GM23338 (cell line): ENCODE measurements around the gene TAS2R31. TPM values are rescaled to one million over a fixed set of nuclear protein-coding genes. Genes with fewer than 3 reads are reported as not detected.

ENCODE experiments used
- ATAC-seq: fragments of 200-7000 bp; cut with Tn5 transposase; 3 replicates; pipeline ENCODE4 v1.9.1; 2020
- DNase-seq: peaks from one replicate; pipeline ENCODE4 v3.0.0-alpha.2; 2015; ENCODE audit warnings: low spot score
- H2AFZ ChIP-seq: fragments of 200-600 bp; sonication (generic); 2 replicates; pipeline ENCODE4 v1.8.0; 2016; ENCODE audit warnings: antibody characterized with exemption, mild to moderate bottlenecking, moderate library complexity
- H3F3A ChIP-seq: fragments of 200-600 bp; sonication (generic); replicated peaks from 2 replicates; pipeline ENCODE4 v1.8.0; 2017; ENCODE audit warnings: antibody characterized with exemption, mixed run types, low read depth
- H3K27ac ChIP-seq: fragments of 200-600 bp; sonication (generic); 2 replicates; pipeline ENCODE4 v1.6.1; 2016; ENCODE audit warnings: low read depth
- H3K27me3 ChIP-seq: fragments of 200-600 bp; sonication (generic); 2 replicates; pipeline ENCODE4 v1.8.0; 2016; ENCODE audit warnings: mild to moderate bottlenecking, mixed run types, moderate library complexity; ENCODE audit not compliant: insufficient read depth
- H3K36me3 ChIP-seq: fragments of 200-600 bp; sonication (generic); 2 replicates; pipeline ENCODE4 v1.8.0; 2016; ENCODE audit warnings: mild to moderate bottlenecking; ENCODE audit not compliant: insufficient read depth
- H3K4me1 ChIP-seq: fragments of 200-600 bp; sonication (generic); 2 replicates; pipeline ENCODE4 v1.8.0; 2016; ENCODE audit warnings: mild to moderate bottlenecking, moderate library complexity; ENCODE audit not compliant: insufficient read depth
- H3K4me2 ChIP-seq: fragments of 200-600 bp; sonication (generic); 2 replicates; pipeline ENCODE4 v1.7.1; 2017; ENCODE audit warnings: mixed run types
- H3K4me3 ChIP-seq: fragments of 200-600 bp; sonication (generic); 2 replicates; pipeline ENCODE4 v1.6.1; 2016; ENCODE audit warnings: mixed run types
- H3K79me2 ChIP-seq: fragments of 200-600 bp; sonication (generic); replicated peaks from 2 replicates; pipeline ENCODE4 v1.8.0; 2017; ENCODE audit warnings: mild to moderate bottlenecking; ENCODE audit not compliant: insufficient read depth
- H3K9me2 ChIP-seq: fragments of 200-600 bp; sonication (generic); 2 replicates; pipeline ENCODE4 v1.8.0; 2017; ENCODE audit not compliant: insufficient read depth
- H4K20me1 ChIP-seq: fragments of 200-600 bp; sonication (generic); replicated peaks from 2 replicates; pipeline ENCODE4 v1.8.0; 2017; ENCODE audit warnings: mild to moderate bottlenecking; ENCODE audit not compliant: insufficient read depth
- H3K27ac Mint-ChIP-seq: 2 replicates; pipeline ENCODE4 v1.8.0; 2020; ENCODE audit warnings: inconsistent platforms, mild to moderate bottlenecking, moderate library complexity, mixed read lengths
- H3K27me3 Mint-ChIP-seq: 3 replicates; pipeline ENCODE4 v1.8.0; 2022; ENCODE audit warnings: low read depth, mild to moderate bottlenecking, moderate library complexity, mixed read lengths, inconsistent platforms; ENCODE audit not compliant: insufficient read depth, poor library complexity
- H3K36me3 Mint-ChIP-seq: 3 replicates; pipeline ENCODE4 v1.8.0; 2021; ENCODE audit warnings: low read depth, mild to moderate bottlenecking, inconsistent platforms, moderate library complexity, mixed read lengths
- H3K4me1 Mint-ChIP-seq: 3 replicates; pipeline ENCODE4 v1.8.0; 2020; ENCODE audit warnings: mild to moderate bottlenecking, inconsistent platforms, mixed read lengths
- H3K4me3 Mint-ChIP-seq: 3 replicates; pipeline ENCODE4 v1.8.0; 2021; ENCODE audit warnings: moderate library complexity, mild to moderate bottlenecking, inconsistent platforms, mixed read lengths
- H3K9me3 Mint-ChIP-seq: 3 replicates; pipeline ENCODE4 v1.8.0; 2020; ENCODE audit warnings: moderate library complexity, mild to moderate bottlenecking, inconsistent platforms, mixed read lengths
- CREB1 ChIP-seq: fragments of 250-450 bp; sonication (Bioruptor Pico); IDR thresholded peaks from 2 replicates; pipeline ENCODE4 v1.5.0; 2020; ENCODE audit warnings: low read depth, mild to moderate bottlenecking, moderate library complexity
- CTCF ChIP-seq, 2 experiments: fragments of 200-600 bp in 1 of 2; sonication (generic) in 1 of 2; conservative IDR thresholded peaks; 2 replicates each; pipeline versions ENCODE4 v1.5.1 to v1.6.1; 2016 to 2017; ENCODE audit warnings: antibody characterized with exemption in 2 of 2, low read depth in 2 of 2, mild to moderate bottlenecking in 2 of 2, moderate library complexity in 1 of 2
- JUNB ChIP-seq: IDR thresholded peaks from one replicate; pipeline ENCODE4 v1.6.1; 2016; ENCODE audit warnings: antibody characterized with exemption; ENCODE audit not compliant: unreplicated experiment
- POLR2AphosphoS5 ChIP-seq: IDR thresholded peaks from 2 replicates; pipeline ENCODE4 v1.6.1; 2016; ENCODE audit warnings: antibody characterized with exemption, low read depth
- REST ChIP-seq: IDR thresholded peaks from one replicate; pipeline ENCODE4 v1.6.1; 2018; ENCODE audit warnings: antibody characterized with exemption; ENCODE audit not compliant: unreplicated experiment
- STAT1 ChIP-seq: IDR thresholded peaks from one replicate; pipeline ENCODE4 v1.6.1; 2016; ENCODE audit warnings: antibody characterized with exemption; ENCODE audit not compliant: unreplicated experiment
- ZNF114 ChIP-seq: fragments of 250-450 bp; sonication (Bioruptor Pico); IDR thresholded peaks from 2 replicates; pipeline ENCODE4 v1.5.0; 2020; ENCODE audit warnings: mild to moderate bottlenecking, moderate library complexity
- ZNF331 ChIP-seq: fragments of 250-450 bp; sonication (Bioruptor Pico); IDR thresholded peaks from 2 replicates; pipeline ENCODE4 v1.5.0; 2020; ENCODE audit warnings: low read depth, mild to moderate bottlenecking, moderate library complexity
- polyA plus RNA-seq: library from polyadenylated mRNA; unstranded; fragments of >200 nt; fragmentation: Nextera tagmentation; extraction: Ambion mirVana; gene quantifications from 2 replicates; pipeline ENCODE4 v1.2.1, GENCODE V29; 2016
- total RNA-seq: library from RNA; depleted of rRNA; stranded (reverse); fragments of >200 nt; shearing (Covaris generic); gene quantifications from 2 replicates; pipeline ENCODE4 v1.2.3, GENCODE V29; 2014
- TF ChIP-seq, protein P1 (sequence below): fragments of 250-450 bp; sonication (Bioruptor Pico); IDR thresholded peaks from 2 replicates; pipeline ENCODE4 v1.5.0; 2020; ENCODE audit warnings: mild to moderate bottlenecking, moderate library complexity
- TF ChIP-seq, protein P2 (sequence below): IDR thresholded peaks from 2 replicates; pipeline ENCODE4 v1.6.1; 2016; ENCODE audit warnings: antibody characterized with exemption

The TAS2R31 gene
- total and polyA plus RNA-seq, 2 experiments from 2014 or later = 12.9 TPM; not detected in 1

DNA sequence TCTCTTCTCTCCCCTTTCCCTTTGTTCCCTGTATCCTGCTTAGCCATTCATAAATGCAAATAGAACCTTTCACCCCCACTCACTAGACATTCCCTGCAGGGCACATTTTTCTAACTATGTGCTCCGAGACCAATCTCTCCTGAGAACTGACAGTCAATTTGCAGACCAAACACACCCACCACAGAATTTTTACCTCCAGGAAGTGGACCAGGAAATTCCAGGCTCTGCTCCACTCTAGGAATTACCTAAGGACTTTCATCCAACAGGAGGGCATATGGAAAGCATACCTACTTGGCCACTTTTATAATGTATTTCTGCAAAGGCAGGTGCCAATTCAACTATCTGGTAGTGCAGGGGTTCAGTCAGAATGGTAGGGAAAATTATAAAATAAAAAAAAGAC lies 39.8 kb upstream of the TAS2R31 start (continued):
- TF ChIP-seq CTCF (conservative IDR thresholded peaks at IDR 0.05; ENCODE audit: low read depth in 2 of 2) = no peak
- no peak for TF ChIP-seq POLR2AphosphoS5
- TF ChIP-seq STAT1 = no peak
- TF ChIP-seq REST = no peak
- TF ChIP-seq JUNB = no peak

DNA sequence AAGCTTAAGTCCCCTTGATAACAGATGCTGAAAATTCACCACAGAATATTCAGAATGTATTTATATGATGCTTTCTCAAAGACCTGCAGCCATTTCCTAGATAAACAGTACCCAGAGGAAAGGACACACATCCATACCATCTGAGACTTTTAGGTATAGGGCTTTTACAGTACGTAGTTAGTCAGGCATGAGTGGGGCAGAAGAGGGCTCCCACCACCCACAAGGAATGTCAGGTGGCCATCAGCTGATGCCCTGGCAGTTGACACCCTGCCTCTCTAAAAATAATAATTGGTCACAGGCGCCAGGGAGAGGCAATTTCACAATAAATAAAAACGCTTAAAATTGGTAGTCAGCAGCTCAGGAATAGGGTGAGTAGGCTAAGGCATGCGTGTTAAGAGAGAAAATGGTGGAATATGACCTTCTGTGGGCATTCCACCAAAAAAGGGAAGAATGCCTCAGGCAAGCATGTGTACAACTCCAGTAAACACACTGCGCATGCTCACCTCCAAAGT lies 38.7 kb upstream of the TAS2R31 start:
- no peaks in the 10 kb centered on the region for H3K36me3 ChIP-seq
- no peak for ATAC-seq
- no peak for TF ChIP-seq JUNB
- TF ChIP-seq ZNF114 (CRISPR knock-in tag) = no peak
- no peak for TF ChIP-seq CTCF (conservative IDR thresholded peaks at IDR 0.05; ENCODE audit: low read depth in 2 of 2)
- TF ChIP-seq, protein P1, sequence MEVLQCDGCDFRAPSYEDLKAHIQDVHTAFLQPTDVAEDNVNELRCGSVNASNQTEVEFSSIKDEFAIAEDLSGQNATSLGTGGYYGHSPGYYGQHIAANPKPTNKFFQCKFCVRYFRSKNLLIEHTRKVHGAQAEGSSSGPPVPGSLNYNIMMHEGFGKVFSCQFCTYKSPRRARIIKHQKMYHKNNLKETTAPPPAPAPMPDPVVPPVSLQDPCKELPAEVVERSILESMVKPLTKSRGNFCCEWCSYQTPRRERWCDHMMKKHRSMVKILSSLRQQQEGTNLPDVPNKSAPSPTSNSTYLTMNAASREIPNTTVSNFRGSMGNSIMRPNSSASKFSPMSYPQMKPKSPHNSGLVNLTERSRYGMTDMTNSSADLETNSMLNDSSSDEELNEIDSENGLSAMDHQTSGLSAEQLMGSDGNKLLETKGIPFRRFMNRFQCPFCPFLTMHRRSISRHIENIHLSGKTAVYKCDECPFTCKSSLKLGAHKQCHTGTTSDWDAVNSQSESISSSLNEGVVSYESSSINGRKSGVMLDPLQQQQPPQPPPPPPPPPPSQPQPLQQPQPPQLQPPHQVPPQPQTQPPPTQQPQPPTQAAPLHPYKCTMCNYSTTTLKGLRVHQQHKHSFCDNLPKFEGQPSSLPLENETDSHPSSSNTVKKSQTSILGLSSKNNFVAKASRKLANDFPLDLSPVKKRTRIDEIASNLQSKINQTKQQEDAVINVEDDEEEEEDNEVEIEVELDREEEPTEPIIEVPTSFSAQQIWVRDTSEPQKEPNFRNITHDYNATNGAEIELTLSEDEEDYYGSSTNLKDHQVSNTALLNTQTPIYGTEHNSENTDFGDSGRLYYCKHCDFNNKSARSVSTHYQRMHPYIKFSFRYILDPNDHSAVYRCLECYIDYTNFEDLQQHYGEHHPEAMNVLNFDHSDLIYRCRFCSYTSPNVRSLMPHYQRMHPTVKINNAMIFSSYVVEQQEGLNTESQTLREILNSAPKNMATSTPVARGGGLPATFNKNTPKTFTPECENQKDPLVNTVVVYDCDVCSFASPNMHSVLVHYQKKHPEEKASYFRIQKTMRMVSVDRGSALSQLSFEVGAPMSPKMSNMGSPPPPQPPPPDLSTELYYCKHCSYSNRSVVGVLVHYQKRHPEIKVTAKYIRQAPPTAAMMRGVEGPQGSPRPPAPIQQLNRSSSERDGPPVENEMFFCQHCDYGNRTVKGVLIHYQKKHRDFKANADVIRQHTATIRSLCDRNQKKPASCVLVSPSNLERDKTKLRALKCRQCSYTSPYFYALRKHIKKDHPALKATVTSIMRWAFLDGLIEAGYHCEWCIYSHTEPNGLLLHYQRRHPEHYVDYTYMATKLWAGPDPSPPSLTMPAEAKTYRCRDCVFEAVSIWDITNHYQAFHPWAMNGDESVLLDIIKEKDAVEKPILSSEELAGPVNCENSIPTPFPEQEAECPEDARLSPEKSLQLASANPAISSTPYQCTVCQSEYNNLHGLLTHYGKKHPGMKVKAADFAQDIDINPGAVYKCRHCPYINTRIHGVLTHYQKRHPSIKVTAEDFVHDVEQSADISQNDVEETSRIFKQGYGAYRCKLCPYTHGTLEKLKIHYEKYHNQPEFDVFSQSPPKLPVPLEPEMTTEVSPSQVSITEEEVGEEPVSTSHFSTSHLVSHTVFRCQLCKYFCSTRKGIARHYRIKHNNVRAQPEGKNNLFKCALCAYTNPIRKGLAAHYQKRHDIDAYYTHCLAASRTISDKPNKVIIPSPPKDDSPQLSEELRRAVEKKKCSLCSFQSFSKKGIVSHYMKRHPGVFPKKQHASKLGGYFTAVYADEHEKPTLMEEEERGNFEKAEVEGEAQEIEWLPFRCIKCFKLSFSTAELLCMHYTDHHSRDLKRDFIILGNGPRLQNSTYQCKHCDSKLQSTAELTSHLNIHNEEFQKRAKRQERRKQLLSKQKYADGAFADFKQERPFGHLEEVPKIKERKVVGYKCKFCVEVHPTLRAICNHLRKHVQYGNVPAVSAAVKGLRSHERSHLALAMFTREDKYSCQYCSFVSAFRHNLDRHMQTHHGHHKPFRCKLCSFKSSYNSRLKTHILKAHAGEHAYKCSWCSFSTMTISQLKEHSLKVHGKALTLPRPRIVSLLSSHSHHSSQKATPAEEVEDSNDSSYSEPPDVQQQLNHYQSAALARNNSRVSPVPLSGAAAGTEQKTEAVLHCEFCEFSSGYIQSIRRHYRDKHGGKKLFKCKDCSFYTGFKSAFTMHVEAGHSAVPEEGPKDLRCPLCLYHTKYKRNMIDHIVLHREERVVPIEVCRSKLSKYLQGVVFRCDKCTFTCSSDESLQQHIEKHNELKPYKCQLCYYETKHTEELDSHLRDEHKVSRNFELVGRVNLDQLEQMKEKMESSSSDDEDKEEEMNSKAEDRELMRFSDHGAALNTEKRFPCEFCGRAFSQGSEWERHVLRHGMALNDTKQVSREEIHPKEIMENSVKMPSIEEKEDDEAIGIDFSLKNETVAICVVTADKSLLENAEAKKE (CRISPR knock-in tag) = no peak
- TF ChIP-seq, protein P2, sequence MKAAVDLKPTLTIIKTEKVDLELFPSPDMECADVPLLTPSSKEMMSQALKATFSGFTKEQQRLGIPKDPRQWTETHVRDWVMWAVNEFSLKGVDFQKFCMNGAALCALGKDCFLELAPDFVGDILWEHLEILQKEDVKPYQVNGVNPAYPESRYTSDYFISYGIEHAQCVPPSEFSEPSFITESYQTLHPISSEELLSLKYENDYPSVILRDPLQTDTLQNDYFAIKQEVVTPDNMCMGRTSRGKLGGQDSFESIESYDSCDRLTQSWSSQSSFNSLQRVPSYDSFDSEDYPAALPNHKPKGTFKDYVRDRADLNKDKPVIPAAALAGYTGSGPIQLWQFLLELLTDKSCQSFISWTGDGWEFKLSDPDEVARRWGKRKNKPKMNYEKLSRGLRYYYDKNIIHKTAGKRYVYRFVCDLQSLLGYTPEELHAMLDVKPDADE = no peak
- TF ChIP-seq ZNF331 = no peak
- no peak for TF ChIP-seq POLR2AphosphoS5
- TF ChIP-seq CREB1 (CRISPR knock-in tag) = no peak

More for the DNA sequence above, 38.7 kb upstream of the TAS2R31 start:
- no peaks in the 10 kb centered on the region for H3F3A ChIP-seq
- peaks cover 8% of the 10 kb centered on the region for H4K20me1 ChIP-seq
- H3K4me3 Mint-ChIP-seq = no peak overlapping the region
- no peak for DNase-seq
- H3K4me1 ChIP-seq = no peaks in the 10 kb centered on the region
- H3K9me2 ChIP-seq = no peaks in the 10 kb centered on the region
- H3K36me3 Mint-ChIP-seq = 0 out of 3 replicates have a peak, but pooled peaks cover 3% of the 10 kb centered on the region
- no peak overlapping the region for H3K4me3 ChIP-seq
- H3K27me3 Mint-ChIP-seq = peaks cover 1% of the 10 kb centered on the region
- peaks cover 15% of the 10 kb centered on the region; the same call in 2 of the 3 replicates for H3K4me1 Mint-ChIP-seq
- H2AFZ ChIP-seq = no peak overlapping the region
- H3K79me2 ChIP-seq = peaks cover 7% of the 10 kb centered on the region; the same call in 1 of the 2 replicates
- H3K27ac Mint-ChIP-seq = no peak overlapping the region
- H3K27me3 ChIP-seq = no peaks in the 10 kb centered on the region
- H3K9me3 Mint-ChIP-seq = no peaks in the 10 kb centered on the region; the same call in 2 of the 3 replicates
- H3K4me2 ChIP-seq = no peak overlapping the region
- H3K27ac ChIP-seq = no peak overlapping the region
